ENCODE data around the gene F5.
"Not testable (repeated sequence)": the region's sequence is repeated elsewhere in the genome, so short reads cannot be mapped to it uniquely, and the experiment has no call there.

Gene F5

GRCh38 chr1:169508432-169509338 is 77.6 kb downstream of the F5 start:
- no peak for DNase-seq

- no peak for DNase-seq
Measured at GRCh38 chr1:169507413-169507812, 78.9 kb downstream of the F5 start.

GRCh38 chr1:169503601-169504000 is 82.7 kb downstream of the F5 start:
- not testable (repeated sequence) for DNase-seq

DNA sequence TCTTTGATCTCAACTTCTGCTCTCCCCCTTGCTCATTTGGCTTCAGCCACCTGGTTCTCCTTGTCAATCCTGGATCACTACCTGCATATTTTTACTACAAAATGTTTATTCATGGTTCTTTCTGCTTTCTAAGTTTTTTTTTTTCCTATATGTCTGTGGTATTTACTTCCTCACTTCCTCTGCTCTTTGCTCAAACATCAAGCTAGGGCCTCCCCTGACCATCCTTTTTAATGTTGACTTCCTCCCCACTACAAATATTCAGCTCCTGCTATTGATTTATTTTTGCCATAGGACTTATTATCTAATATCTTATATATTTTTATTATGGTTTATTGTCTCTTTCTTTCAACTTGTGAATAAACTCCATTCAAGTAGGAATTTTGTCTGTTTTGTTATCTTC is 86.5 kb downstream of the F5 start:
- no peak for DNase-seq

GRCh38 chr1:169497317-169497716 is 89.0 kb downstream of the F5 start:
- no peak for DNase-seq

GRCh38 chr1:169495916-169496315 is 90.4 kb downstream of the F5 start:
- no peak for DNase-seq

DNA sequence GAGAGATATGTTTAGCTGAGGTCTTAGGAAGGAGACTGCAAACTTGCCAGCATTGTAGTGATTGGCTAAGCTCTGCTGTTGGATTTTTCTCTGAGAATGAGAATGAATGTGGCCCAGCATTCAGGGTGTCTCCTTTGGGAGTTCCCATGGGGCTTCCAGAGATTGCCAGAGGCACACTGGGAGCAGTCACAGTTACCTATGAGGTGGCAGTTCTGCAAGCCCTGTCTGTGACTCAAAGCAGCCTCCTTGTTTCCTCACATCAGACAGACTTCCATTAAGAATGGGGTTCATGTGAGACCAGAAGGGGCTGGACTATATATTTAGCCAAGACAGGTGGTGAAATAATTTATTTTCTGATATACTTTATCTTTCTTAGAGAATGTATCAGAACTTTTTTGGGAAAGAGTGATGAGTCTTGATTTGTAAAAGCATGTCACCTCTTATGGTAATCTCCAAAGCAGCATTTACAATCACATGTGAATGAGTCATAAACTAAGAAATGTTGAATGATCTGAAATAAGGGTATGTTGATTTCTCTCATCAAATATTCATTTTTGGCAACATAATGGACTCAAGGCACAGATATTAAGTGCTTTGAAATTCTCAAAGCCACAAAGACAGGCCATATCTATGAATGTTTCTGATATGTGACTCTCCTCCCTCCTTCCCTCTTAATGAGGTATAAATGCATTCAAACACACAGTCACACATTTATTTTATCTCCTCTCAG is 91.1 kb downstream of the F5 start:
- peak; percentile 14 for DNase-seq

GRCh38 chr1:169494343-169494742 is 91.9 kb downstream of the F5 start:
- no peak for DNase-seq

GRCh38 chr1:169493251-169493650 is 93.0 kb downstream of the F5 start:
- DNase-seq: no peak

DNA sequence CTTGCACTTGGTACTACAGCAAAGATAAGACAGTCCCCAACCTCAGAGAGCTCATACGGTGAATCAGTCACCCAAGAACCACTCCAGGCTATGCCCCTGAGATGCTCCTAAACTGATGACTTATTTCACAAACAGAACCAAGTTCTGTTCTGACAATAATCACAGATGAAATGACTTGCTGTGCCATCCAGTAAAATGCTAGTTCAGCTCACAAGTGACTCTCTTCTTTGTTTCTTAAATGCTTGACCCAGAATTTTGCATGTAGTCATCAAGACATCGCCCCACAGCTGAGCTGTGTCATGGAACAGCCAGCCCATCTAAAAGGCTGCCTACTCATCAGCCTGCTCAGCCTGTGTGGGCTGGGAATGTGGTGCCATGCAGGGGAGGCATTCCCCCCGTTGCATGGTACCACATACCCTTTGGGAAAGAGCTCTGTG is 94.4 kb downstream of the F5 start:
- peak; percentile 68 for DNase-seq

- DNase-seq: no peak
Measured at GRCh38 chr1:169488157-169488556, 98.1 kb downstream of the F5 start.

GRCh38 chr1:169487561-169487960 is 98.7 kb downstream of the F5 start:
- DNase-seq: no peak

DNA sequence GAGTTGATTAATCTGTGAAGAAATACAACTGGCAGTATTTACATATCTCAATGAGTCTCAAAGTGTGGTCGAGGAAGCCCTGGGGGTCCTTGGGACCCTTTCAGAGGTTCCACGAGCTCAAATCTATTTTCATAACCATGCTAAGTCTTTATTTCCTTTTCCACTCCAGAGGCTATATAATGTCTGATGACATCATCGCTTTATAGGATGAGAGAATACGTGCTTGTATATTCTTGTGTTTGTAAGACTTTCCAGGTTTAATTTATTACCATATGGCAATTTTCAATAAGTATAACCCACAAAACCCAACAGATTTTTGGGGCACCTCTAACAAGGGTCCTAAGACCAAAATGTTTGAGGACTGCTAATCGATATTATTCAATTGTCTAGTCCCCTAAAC is 99.1 kb downstream of the F5 start:
- DNase-seq: no peak

- DNase-seq: no peak
Measured at GRCh38 chr1:169486281-169487051, 99.8 kb downstream of the F5 start.

DNA sequence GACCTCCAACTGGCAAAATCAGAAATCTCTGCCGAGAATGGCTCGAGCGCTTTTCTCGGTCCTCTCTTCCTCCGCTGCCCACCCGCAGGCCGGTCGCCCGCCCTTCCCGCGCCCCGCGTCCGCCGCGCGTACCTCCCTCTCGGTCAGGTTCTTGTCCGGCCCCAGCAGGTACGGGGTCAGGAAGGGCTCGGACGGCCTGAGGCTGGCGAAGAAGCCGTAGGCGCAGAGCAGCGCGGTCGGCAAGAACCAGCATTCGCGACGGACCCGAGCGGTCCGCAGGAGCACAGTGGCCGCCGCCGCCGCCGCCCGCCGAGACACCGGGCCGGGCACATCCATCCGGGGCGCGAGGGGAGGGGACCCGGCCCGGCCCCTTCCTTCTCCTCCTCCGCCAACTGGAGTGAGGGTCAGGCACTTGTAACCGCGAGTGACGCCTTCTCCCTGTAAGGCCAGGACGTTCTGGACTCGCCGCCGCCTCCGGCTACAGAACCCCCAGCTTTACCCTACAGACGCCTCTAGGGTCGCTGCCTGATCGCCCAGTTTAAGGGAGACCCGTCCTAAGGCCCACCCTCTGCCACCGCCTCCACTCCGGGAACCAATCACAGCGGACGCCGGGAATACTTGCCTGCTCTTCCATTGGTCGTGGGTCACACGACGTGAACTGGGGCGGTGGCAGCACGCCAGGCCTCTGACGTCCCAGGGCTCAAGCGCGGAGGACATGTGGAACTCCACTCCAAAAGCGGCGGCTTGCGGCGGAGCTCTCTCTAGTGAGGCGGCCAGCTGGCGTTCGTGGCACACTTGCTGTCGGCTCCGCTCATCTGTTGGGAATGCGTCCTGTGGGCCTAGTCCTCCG is 100.6 kb downstream of the F5 start, which contains the start of gene SLC19A2:
Gene SLC19A2 (minus strand): TSS at position 514 of the 850 bp plus-strand sequence. CDS start 178 bp downstream, at position 336.
- DNase-seq: peak; percentile 95

DNA sequence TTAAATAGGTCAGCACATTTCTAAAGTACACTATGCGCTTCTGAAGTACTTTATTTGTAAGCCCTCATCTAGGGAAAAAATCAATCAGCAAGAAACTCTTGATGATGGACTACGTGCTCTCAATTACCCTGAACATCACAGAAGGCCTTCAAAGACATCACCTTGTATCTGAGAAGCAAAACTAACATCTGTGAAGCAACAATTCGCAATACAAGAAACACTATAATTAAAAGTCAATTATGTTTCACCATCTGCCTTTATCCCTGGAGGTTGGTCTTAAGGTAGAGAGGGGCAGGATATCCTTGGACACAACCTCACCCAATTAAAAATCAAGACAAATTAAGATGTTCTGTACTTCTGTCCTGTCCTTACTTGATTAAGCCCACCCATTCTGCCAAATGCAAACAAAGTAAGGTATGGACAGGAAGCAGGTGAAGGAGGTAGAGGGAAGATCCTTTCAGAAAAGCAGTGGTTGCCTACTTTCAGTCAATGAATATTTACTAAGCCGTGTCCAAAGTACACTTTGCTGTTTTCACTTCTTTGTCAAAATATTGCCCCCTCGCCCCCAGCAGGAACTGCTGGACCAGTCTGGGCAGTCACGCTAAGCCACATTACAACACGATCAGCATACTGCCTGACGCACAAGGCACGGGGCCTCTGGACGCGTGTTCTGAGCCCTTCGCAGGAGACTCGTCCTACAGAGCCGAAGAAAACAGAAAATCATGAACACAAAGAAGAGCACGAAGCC is 101.4 kb downstream of the F5 start:
- peak; percentile 56 for DNase-seq

DNA sequence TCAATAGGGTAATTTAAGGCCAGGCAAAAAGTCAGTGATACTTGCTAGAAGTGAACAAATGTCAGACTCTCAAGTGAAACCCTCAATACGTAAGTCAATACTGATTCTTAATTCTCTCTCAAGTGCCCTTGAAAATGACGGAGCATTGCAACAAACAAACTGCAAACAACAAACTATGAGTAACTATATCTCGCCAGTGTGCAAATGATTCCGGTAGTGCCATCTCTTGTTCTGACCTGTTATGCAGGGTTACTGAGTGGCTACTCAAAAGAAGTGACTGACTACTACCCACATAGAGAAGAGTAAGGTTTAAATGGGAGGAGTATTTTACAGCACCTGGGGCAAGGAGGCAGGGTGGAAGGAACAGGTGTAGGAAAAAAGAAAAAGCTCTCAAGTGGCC is 102.2 kb downstream of the F5 start:
- DNase-seq: no peak

- DNase-seq: no peak
Measured at GRCh38 chr1:169483500-169483966, 102.7 kb downstream of the F5 start.

- no peak for DNase-seq
Measured at GRCh38 chr1:169479363-169480066, 106.8 kb downstream of the F5 start.

DNA sequence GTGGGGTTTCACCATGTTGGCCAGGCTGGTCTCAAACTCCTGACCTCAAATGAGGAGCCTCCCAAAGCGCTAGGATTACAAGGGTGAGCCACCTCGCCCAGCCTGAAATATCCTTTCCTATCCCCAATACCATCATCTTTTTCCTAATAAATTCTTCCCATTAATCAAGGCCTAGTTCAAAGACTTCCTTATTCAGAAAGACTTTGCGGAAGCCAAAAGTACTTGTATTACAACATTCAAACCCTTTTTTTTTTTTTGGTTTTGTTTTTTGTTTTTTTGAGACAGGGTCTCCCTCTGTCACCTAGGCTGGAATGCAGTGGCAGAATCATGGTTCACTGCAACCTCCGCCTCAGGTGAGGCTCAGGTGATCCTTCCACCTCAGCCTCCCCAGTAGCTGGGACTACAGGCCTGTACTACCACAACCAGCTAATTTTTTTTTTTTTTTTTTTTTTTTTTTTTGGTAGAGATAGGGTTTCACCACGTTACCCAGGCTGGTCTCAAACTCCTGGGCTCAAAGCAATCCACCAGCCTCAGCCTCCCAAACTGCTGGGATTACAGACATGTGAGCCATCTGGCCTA is 108.1 kb downstream of the F5 start:
- no peak for DNase-seq

Measured in activated CD4-positive, alpha-beta T cell treated with anti-CD3 and anti-CD28 coated beads for 48 hours (primary cell).